NCI-H82 (cell line): ENCODE data around the gene BAZ2B.
"Not testable (repeated sequence)": the region's sequence is repeated elsewhere in the genome, so short reads cannot be mapped to it uniquely, and the experiment has no call there.

Source experiments
- DNase-seq: peaks from one replicate; lab custom pipeline; 2025; lab: John Stamatoyannopoulos, UW

The BAZ2B gene

GRCh38 chr2:159411460-159411859 lies 204.9 kb downstream of the BAZ2B start:
- DNase-seq: no peak

- no peak for DNase-seq
Measured at GRCh38 chr2:159410276-159410675, 206.1 kb downstream of the BAZ2B start.

DNA sequence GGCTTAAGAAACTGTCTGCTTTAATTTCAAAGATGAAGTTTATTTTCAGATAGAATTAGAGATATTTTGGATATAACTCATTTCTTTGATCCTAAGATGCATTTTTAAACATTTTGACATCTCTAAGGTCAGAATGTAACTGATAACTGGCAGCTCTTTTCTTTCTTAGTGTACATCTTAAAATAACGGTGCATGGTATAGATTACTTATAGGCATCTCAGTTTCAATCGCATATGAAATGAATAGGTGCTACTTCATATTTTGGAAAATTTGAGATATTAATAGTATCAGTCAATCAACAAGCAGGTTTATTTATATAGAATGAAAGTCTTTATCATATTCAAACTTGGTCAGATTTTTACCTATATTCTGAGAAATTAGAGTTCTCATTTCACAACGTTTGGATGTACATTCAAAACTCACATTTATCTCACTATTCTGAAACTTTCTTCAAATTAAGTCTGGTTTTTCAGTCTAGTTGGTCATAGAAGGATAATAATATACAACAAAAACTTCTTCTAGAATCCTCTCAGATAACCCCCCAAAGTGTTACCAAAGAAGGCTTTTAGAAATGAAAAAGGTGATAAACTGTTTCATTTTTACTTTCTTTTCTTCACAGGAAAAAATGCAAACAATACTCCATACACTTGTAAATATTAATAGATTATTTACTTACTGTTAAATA lies 207.1 kb downstream of the BAZ2B start:
- no peak for DNase-seq

DNA sequence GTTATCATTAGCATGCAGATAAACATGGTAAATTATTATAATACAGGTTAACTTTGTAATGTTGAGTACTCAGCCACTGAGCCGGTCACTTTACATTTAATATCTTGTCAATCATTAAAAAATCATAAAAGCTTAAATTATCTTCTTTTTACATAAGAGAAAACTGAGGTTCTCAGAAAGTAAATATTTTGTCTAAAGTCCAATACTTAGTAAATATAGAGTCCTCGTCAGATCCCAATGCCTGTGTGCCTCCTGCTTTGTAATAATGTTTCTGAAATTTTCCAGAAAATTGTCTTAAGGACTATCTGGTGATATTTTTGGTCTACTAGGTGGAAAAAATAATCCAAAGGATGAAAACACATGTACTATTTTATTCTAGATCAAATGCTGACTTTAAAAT lies 213.6 kb downstream of the BAZ2B start:
- no peak for DNase-seq

GRCh38 chr2:159402160-159402559 lies 214.2 kb downstream of the BAZ2B start:
- DNase-seq: not testable (repeated sequence)

DNA sequence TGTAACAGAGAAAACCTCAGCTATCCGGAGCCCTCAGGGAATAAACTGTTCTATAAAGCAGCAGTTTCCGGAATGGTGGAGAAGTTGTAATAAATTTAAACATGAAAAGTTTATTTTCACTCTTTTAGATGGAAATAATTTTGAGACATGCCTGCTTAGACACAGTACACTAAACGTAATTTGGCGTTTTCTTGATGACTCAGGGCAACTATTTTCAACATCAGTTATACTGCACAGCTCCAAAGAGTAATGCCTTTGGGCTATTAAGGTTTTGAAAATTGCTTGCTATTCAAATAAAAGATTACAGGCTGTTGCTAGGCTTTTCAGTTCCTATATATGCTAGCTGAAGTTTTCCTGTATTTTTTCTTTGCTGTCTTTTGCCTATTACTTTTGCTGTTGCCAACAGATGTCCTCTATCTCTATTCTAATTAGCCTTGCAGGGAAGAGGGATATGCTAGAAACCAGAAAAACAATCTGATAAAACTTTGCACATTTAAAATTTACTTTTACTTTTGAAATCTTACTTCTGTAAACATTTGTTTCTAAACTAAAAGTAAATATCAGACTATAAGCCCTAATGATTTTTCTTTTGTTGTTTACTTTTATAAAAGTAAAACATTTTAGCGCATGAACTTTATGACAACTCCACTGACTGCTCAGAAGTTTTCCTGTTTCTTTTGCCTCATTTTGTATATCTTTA lies 216.5 kb downstream of the BAZ2B start:
- no peak for DNase-seq

DNA sequence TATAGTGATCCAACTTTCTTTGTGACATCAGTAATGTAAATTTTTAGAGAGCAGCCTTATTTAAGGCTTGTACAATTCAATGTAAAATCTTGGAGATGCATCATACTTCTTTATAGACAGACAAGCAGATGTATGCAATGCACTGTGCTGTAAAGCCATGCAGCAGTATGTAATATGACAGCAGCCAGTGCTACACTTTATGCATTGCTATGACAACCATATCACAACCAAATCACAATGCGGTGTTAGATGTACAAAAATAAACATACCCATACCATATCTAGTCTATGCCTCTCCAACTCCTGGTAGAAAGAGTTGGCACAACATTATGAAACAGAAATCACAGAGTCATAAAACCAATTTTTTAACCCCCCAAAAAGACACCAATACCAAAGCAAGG lies 219.5 kb downstream of the BAZ2B start:
- DNase-seq: no peak

GRCh38 chr2:159382447-159383028 lies 233.8 kb downstream of the BAZ2B start:
- DNase-seq: no peak

DNA sequence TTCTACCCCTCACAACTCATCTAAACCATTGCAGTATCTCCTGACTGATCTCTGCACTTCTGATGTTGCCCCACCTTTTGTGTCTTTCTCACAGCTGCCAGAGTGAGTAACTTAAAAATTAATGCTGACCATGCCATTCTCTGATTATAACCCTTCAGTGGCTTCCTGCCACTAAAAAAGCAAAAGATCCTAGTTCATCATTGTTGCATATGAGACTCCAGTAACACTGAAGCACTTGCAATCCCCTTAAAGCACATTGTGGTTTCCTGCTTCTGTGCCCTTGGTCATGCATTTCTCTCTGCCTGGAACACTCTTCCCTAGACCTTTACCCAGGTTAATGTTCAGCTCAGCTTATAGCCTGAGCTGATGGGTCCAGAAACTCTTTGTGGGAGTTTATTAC lies 234.8 kb downstream of the BAZ2B start:
- DNase-seq: no peak

DNA sequence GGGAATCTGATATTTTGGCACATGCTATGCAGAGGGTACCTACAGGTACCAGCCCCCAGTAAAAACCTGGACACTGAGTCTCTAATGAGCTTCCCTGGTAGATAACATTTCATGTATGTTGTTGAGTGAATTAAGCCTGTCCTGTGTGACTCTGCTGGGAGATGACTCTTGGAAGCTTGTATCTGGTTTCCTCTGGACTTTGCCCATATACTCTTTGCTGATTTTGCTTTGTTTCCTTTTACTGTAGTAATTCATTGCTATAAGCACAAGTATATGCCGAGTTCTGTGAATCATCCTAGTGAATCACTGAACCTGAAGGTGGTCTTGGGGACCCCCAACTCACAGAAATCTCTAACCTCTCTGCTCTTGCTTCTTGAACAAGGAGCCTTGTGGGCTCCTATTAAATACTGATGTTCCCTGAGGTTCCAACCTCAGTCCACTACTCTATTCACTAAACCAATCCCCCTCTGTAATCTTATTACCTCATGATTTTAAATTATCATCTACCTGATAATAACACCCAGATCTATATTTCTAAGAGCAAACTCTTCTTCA lies 235.6 kb downstream of the BAZ2B start:
- no peak for DNase-seq

DNA sequence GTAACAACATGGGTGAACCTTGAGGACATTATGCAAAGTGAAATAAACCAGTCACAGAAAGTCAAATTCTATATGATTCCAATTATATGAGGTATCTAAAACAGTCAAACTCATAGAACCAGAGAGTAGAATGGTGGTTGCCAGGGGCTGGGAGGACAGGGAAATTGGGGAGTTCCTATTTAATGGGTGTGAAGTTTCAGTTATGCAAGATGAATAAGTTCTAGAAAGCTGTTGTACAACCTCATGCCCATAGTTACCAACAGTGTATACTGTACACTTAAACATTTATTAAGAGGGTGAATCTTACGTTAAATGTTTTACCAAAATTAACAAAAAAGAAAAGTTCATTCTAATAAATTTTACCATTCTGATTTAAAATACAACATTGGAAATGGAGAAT lies 237.2 kb downstream of the BAZ2B start:
- no peak for DNase-seq

DNA sequence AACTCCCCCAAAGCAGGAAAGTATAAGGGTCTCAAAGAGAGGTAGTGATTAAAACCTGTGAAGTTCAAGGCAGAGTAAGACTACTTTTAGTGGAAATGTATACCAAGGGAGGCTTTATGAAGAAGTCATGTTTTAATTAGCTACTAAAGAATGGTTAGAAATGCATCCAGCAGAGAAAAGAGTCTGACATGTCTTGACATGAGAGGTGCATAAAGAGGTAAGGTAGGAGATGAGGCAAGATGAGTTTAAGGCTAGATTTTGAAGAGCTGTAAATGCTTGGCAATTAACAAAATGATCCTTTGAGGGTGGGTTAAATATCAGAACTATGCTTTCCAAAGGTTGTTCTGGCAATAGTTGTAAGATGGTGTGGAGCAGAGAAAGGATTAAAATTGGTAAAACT lies 241.1 kb downstream of the BAZ2B start:
- no peak for DNase-seq

GRCh38 chr2:159371506-159371905 lies 244.8 kb downstream of the BAZ2B start:
- no peak for DNase-seq

DNA sequence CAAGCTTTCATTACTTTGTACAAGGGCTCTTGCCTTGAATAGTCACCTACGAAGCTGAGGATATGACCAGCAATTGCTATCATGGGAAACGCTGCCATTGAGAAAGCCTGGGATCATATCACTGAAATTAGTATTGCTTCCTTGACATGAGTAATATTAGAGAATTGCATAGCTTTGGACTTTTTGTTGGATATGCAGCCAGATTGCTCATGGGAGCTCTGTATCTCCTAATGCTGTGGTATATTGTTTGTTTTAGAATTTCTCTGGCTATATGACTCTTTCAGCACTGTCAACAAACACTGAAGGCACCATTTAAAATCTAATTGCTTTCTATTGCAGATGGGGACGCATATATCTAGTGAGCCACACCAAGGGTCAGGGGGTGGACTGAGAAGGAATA lies 249.8 kb downstream of the BAZ2B start:
- DNase-seq: no peak

DNA sequence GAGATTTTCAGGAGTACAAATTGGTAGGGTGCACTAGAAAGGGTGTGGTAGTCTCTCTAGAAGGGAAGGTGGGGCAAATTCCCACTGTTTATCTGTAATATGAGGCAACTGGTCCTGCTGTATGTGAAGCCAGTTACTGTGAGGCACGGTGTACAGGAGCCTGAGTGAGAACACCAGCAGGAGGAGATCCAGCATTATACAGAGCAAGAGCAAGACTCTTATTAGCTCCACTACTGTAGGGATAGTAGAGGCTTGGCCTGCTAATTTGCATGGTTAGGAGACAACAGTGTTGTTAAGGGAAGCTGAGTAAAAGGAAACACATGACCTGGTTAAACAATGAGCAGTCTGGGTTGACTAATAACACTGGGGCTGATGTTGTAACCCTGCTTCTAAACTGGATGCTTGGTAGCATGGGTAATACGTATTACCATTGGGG lies 253.5 kb downstream of the BAZ2B start:
- no peak for DNase-seq

GRCh38 chr2:159362094-159362493 lies 254.3 kb downstream of the BAZ2B start:
- DNase-seq: no peak

- DNase-seq: not testable (repeated sequence)
Measured at GRCh38 chr2:159361603-159362002, 254.7 kb downstream of the BAZ2B start.

DNA sequence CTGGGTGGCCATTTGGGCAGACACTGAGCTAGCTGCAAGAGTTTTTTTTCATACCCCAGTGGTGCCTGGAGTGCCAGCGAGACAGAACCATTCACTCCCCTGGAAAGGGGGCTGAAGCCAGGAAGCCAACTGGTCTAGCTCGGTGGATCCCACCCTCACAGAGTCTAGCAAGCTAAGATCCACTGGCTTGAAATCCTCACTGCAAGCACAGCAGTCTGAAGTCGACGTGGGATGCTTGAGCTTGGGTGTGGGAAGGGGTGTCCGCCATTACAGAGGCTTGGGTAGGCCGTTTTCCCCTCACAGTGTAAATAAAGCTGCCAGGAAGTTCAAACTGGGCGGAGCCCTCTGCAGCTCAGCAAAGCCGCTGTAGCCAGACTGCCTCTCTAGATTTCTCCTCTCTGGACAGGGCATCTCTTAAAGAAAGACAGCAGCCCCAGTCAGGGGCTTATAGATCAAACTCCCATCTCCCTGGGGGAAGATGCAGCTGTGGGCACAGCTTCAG lies 260.2 kb downstream of the BAZ2B start:
- no peak for DNase-seq

DNA sequence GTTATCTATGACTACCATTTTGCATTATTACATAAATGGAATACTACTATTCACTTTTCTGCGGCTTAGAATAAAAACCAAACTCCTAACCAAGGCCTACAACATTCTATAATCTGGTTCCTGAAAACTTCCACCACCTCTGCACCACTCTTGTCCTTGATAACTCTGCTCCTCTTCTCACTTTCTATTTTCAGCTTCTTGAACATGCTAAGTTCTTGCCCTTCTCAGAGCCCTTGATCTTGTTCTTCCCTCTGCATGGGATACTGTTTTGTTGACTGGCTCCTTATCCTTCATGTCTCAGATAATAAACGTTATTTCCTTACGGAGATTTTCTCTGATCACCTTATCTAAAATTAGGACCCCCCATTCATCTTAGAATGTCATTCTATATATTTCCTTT lies 264.4 kb downstream of the BAZ2B start:
- DNase-seq: no peak

- DNase-seq: no peak
Measured at GRCh38 chr2:159349674-159350299, 266.6 kb downstream of the BAZ2B start.

DNA sequence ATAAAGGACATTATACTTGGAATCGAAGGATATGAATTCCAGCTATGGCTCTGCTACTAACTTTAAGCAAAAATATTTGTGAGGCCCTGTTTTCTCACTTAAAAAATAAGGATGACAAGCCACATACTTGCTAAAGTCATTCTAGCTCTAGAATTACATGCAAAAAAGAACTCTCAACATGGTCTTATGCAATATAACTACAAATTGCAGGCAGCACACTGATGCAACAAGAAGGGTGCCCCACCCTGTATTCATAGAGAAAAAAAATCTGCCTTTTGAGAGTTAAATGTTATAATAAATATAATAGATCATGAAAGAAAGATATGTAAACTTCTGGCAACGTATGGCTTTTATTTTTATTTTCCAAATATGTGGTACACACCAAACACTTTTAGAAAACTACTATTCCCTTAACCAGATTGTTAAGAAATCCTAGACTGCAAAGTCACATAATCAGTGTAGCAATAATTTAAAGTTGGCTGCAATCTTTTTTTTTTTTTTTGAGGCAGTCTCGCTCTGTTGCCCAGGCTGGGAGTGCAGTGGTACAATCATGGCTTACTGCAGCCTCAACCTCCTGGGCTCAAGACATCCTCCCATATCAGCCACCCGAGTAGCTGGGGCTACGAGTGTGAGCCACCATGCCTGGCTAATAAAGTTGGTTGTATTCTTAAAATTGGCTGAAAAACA lies 289.6 kb downstream of the BAZ2B start:
- no peak for DNase-seq

- DNase-seq: no peak
Measured at GRCh38 chr2:159322419-159322818, 293.9 kb downstream of the BAZ2B start.
